Testis (tissue), 3 donors: ENCODE results near the gene IFIT2. TPM values are rescaled to one million over a fixed set of nuclear protein-coding genes. Genes with fewer than 3 reads are reported as not detected.

ENCODE experiments used
- DNase-seq: peaks from one replicate; pipeline ENCODE4 v3.0.0-alpha.2; 2019
- H3K27ac ChIP-seq, 2 donors: fragments of 200-600 bp; sonication (generic); one replicate each; pipeline ENCODE4 v1.5.1; 2019
- H3K27me3 ChIP-seq: fragments of 200-600 bp; sonication (generic); one replicate; pipeline ENCODE4 v1.5.1; 2019
- H3K36me3 ChIP-seq: fragments of 200-600 bp; sonication (generic); one replicate; pipeline ENCODE4 v1.5.1; 2017; ENCODE audit warnings: low read depth; ENCODE audit errors: missing control alignments
- H3K4me1 ChIP-seq: fragments of 200-600 bp; sonication (generic); one replicate; pipeline ENCODE4 v1.5.1; 2019
- H3K4me3 ChIP-seq, 2 donors: fragments of 200-600 bp; sonication (generic); one replicate each; pipeline ENCODE4 v1.5.1; 2017 to 2019
- H3K9me3 ChIP-seq: fragments of 200-600 bp; sonication (generic); one replicate; pipeline ENCODE4 v1.5.1; 2017
- CTCF ChIP-seq, 3 experiments: fragments of 450-650 bp in 2 of 3; fragments of 200-600 bp in 1 of 3; sonication (generic) in 1 of 3; IDR thresholded peaks; one replicate each; pipeline ENCODE4 v1.5.1; 2016 to 2019; ENCODE audit warnings: antibody characterized with exemption in 3 of 3, mild to moderate bottlenecking in 2 of 3, moderate library complexity in 1 of 3
- POLR2A ChIP-seq: fragments of 450-650 bp; IDR thresholded peaks from one replicate; pipeline ENCODE4 v1.6.1; 2017; ENCODE audit warnings: antibody characterized with exemption, mild to moderate bottlenecking, moderate library complexity
- WGBS, 2 donors: methylation state at CpG; one replicate each; pipeline ENCODE4 v1.1.5; 2018; 5-methylcytosine and 5-hydroxymethylcytosine counted together
- intact Hi-C: fragments of 100-400 bp; cut with DNase I; formaldehyde crosslinking; loops from one replicate; pipeline ENCODE4 v1.15.1; 2023; ENCODE audit warnings: low total_unique reads
- polyA plus RNA-seq: library from polyadenylated mRNA; stranded (reverse); fragments of 350-450 nt; fragmentation: Illumina TruSeq; extraction: RNeasy Lipid Tissue Mini Kit (QIAGEN cat#74804); gene quantifications from one replicate; pipeline ENCODE4 v1.2.3, GENCODE V29; 2014; ENCODE audit warnings: low read depth, low replicate concordance; ENCODE audit not compliant: insufficient read depth
- total RNA-seq, 2 donors: library from RNA; depleted of rRNA; stranded (reverse); fragments of >200 nt; gene quantifications; one replicate each; pipeline ENCODE4 v1.2.3, GENCODE V29; 2016

Gene IFIT2
- total and polyA plus RNA-seq, 3 donors from 2014 or later = 1.3 to 4.3 (median 1.6) TPM

- Histone ChIP-seq H3K27me3 (no peaks in the 10 kb centered on the region), H3K9me3 (no peaks in the 10 kb centered on the region), H3K4me3 (no peak overlapping the region), H3K4me1 (no peaks in the 10 kb centered on the region), H3K36me3 (no peaks in the 10 kb centered on the region), H3K27ac (no peak overlapping the region)
- DNase-seq = no peak
- intact Hi-C loops = no loop called here
- TF ChIP-seq CTCF (IDR thresholded peaks at IDR 0.05) = no peak
- TF ChIP-seq POLR2A = no peak
Measured at GRCh38 chr10:89307269-89307577, 5.4 kb downstream of the IFIT2 start.

DNA sequence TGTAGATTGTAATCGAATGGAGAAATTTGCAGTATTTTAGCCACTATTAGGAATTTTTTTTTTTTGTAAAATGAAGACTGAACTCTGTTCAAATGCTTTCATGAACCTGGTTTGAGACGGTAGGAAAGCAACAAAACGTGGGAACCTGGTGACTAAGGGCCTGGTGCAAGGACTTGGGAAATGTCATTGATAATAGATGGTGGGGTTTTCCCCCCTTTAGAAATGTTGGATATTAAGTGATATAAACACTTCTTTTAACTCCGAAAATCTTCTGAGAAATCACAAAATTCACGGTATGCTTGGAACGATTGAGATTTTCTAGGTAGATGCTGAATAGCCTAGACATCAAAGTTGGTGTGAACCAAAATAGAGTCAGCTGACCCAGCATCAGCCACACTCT, 6.4 kb downstream of the IFIT2 start:
- no peak overlapping the region for H3K27ac ChIP-seq
- H3K36me3 ChIP-seq = no peaks in the 10 kb centered on the region
- H3K9me3 ChIP-seq = no peaks in the 10 kb centered on the region
- no peak for DNase-seq
- H3K4me3 ChIP-seq = no peak overlapping the region
- intact Hi-C loops = no loop called here
- TF ChIP-seq POLR2A (no peak), CTCF (IDR thresholded peaks at IDR 0.05) (no peak)
- WGBS, 2 donors = 91% methylated on average over 6 of the region's 6 CpGs
- no peaks in the 10 kb centered on the region for H3K4me1 ChIP-seq
- H3K27me3 ChIP-seq = no peaks in the 10 kb centered on the region

DNA sequence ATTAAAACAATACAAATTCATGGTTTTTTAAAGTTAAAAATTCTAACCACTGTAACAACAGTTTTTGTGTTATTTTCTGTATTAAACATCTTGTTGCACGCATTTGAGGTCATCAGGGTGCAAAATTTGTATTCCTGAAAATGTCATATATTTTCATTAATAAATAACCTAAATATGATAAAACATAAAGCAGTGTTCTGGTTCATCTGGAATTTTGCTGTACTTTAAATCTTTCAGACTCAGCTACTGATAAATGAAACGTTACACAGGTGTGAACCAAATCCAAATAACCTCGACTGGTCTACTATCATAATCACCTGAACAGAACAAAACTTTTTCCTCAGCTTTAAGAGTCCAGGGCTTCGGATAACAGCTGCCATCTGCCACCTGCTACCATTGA, 6.9 kb downstream of the IFIT2 start:
- intact Hi-C loops = no loop called here
- Histone ChIP-seq H3K36me3 (no peaks in the 10 kb centered on the region), H3K4me3 (no peak overlapping the region), H3K9me3 (no peaks in the 10 kb centered on the region), H3K27me3 (no peaks in the 10 kb centered on the region), H3K4me1 (no peaks in the 10 kb centered on the region), H3K27ac (no peak overlapping the region)
- DNase-seq = no peak
- TF ChIP-seq CTCF (IDR thresholded peaks at IDR 0.05) = no peak
- no peak for TF ChIP-seq POLR2A
- WGBS, 2 donors = 90 to 91% methylated on average over 4 of the region's 4 CpGs

DNA sequence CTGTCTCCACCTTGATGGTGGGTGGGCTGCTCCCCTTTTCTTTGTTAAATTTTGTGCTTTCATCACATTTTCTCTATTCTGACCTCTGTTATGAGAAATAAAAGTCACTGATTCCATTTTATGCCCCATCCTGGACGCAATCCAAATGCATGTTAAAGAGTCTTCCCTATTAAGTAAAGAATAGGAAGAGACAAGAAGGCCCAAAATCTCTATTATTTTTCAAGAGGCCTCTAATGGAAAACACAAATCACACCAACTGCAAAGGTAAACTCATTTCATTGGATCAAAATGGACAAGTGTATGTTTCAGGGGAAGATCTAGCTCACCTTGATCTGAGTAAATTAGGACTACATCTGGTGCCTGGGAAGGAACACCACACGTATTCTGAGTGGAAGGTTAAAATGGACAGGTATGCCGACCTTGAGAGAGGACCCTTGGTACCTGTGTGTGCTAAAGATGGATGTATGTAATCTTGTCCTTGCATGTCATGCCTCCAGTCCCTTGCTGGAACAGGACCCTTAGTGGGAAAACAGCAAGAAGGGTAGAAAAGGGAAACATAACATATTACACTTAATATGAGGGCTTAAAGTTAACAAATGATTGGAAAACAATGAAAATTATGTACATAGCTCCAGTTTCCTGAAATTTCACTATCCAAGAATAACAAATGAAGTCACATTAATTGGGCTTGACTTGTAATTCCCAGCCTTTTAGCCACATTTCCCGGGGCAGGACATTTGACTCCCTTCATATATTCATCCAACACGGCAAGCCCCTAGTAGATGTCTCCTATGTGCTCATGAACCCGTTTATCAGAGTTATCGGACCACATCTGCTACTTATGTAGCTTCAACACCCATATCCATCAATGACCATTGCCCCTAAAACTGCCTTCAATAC, 7.6 kb downstream of the IFIT2 start:
- H3K27me3 ChIP-seq = no peaks in the 10 kb centered on the region
- H3K27ac ChIP-seq = no peak overlapping the region
- H3K4me1 ChIP-seq = no peaks in the 10 kb centered on the region
- H3K36me3 ChIP-seq = no peaks in the 10 kb centered on the region
- TF ChIP-seq CTCF (IDR thresholded peaks at IDR 0.05) (no peak), POLR2A (no peak)
- no peaks in the 10 kb centered on the region for H3K9me3 ChIP-seq
- intact Hi-C loops = no loop called here
- no peak overlapping the region for H3K4me3 ChIP-seq
- DNase-seq = no peak
- WGBS, 2 donors = 85 to 88% methylated on average over 7 of the region's 7 CpGs
